Neural progenitor cell (in vitro differentiated cells): Measurements from ENCODE around the gene GOLT1B. TPM values are rescaled to one million over a fixed set of nuclear protein-coding genes. Genes with fewer than 3 reads are reported as not detected.

Source experiments
- DNase-seq: peaks from one replicate; pipeline ENCODE4 v3.0.0-alpha.2; 2016; ENCODE audit warnings: low spot score
- H2AFZ ChIP-seq: fragments of 200-600 bp; sonication (generic); replicated peaks from 2 replicates; pipeline ENCODE4 v1.6.1; 2016; ENCODE audit warnings: antibody characterized with exemption
- H3F3A ChIP-seq: fragments of 200-600 bp; sonication (generic); 2 replicates; pipeline ENCODE4 v1.6.1; 2016; ENCODE audit warnings: antibody characterized with exemption, low read depth
- H3K27ac ChIP-seq: fragments of 200-600 bp; sonication (generic); 2 replicates; pipeline ENCODE4 v1.5.1; 2016; ENCODE audit warnings: mild to moderate bottlenecking
- H3K27me3 ChIP-seq: fragments of 200-600 bp; sonication (generic); 2 replicates; pipeline ENCODE4 v1.6.1; 2016; ENCODE audit warnings: mild to moderate bottlenecking, moderate library complexity
- H3K36me3 ChIP-seq: fragments of 200-600 bp; sonication (generic); 2 replicates; pipeline ENCODE4 v1.5.1; 2016
- H3K4me1 ChIP-seq: fragments of 200-600 bp; sonication (generic); 2 replicates; pipeline ENCODE4 v1.6.1; 2016; ENCODE audit warnings: mixed run types
- H3K4me2 ChIP-seq: fragments of 200-600 bp; sonication (generic); 2 replicates; pipeline ENCODE4 v1.6.1; 2016
- H3K4me3 ChIP-seq: fragments of 200-600 bp; sonication (generic); 2 replicates; pipeline ENCODE4 v1.5.1; 2016
- H3K79me2 ChIP-seq: fragments of 200-600 bp; sonication (generic); 2 replicates; pipeline ENCODE4 v1.6.1; 2016; ENCODE audit warnings: low read depth
- H3K9ac ChIP-seq: fragments of 200-600 bp; sonication (generic); 2 replicates; pipeline ENCODE4 v1.6.1; 2016
- H3K9me3 ChIP-seq: fragments of 200-600 bp; sonication (generic); 2 replicates; pipeline ENCODE4 v1.5.1; 2016; ENCODE audit warnings: low read depth
- H4K20me1 ChIP-seq: fragments of 200-600 bp; sonication (generic); 2 replicates; pipeline ENCODE4 v1.6.1; 2016; ENCODE audit warnings: low read depth
- H3K27ac Mint-ChIP-seq: 3 replicates; pipeline ENCODE4 v1.8.0; 2021; ENCODE audit warnings: mixed read lengths
- H3K27me3 Mint-ChIP-seq: 2 replicates; pipeline ENCODE4 v1.8.0; 2022; ENCODE audit warnings: low read depth, mild to moderate bottlenecking, inconsistent platforms, moderate library complexity, mixed read lengths; ENCODE audit not compliant: insufficient read depth
- H3K36me3 Mint-ChIP-seq: 3 replicates; pipeline ENCODE4 v1.8.0; 2021; ENCODE audit warnings: mixed read lengths
- H3K4me1 Mint-ChIP-seq: 3 replicates; pipeline ENCODE4 v1.8.0; 2021; ENCODE audit warnings: mixed read lengths
- H3K4me3 Mint-ChIP-seq: 3 replicates; pipeline ENCODE4 v1.8.0; 2021; ENCODE audit warnings: mild to moderate bottlenecking, moderate library complexity, mixed read lengths
- H3K9me3 Mint-ChIP-seq: 3 replicates; pipeline ENCODE4 v1.8.0; 2020; ENCODE audit warnings: mixed read lengths
- CTCF ChIP-seq: fragments of 200-600 bp; sonication (generic); IDR thresholded peaks from 2 replicates; pipeline ENCODE4 v1.5.1; 2017; ENCODE audit warnings: antibody characterized with exemption, mild to moderate bottlenecking
- EZH2 ChIP-seq: fragments of 200-600 bp; sonication (generic); IDR thresholded peaks from 2 replicates; pipeline ENCODE4 v1.6.1; 2017; ENCODE audit warnings: antibody characterized with exemption, mild to moderate bottlenecking, moderate library complexity
- EZH2phosphoT487 ChIP-seq: fragments of 200-600 bp; sonication (generic); IDR thresholded peaks from 2 replicates; pipeline ENCODE4 v1.6.1; 2017; ENCODE audit warnings: antibody characterized with exemption
- total RNA-seq: library from RNA; depleted of rRNA; stranded (reverse); fragments of >200 nt; gene quantifications from 2 replicates; pipeline ENCODE4 v1.2.3, GENCODE V29; 2015; ENCODE audit warnings: low replicate concordance

The GOLT1B gene
- total RNA-seq, 1 donor from 2014 or later: 85.4 TPM

DNA sequence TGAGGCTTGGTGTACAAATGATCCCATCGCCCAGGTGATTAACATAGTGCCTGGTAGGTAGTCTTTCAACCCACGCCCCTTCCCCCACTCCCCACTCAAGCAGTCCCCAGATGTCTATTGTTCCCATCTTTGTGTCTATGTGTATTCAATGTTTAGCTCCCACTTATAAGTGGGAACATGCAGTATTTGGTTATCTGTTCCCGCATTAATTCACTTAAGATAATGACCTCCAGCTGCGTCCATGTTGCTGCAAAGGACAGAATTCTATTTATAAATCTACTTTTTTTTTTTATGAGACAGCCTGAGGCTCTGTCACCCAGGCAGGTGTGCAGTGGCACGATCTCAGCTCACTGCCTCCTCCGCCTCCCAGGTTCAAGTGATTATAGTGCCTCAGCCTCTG lies 40.2 kb downstream of the GOLT1B start:
- no peak for DNase-seq

GRCh38 chr12:21542403-21542802 lies 40.8 kb downstream of the GOLT1B start:
- TF ChIP-seq CTCF (no peak), EZH2phosphoT487 (no peak), EZH2 (no peak)
- Histone ChIP-seq H3K4me1 (no peaks in the 10 kb centered on the region), H3K27ac (no peak overlapping the region), H3K27me3 (no peaks in the 10 kb centered on the region), H3F3A (no peaks in the 10 kb centered on the region), H4K20me1 (no peaks in the 10 kb centered on the region), H2AFZ (no peak overlapping the region), H3K79me2 (no peaks in the 10 kb centered on the region), H3K9ac (no peak overlapping the region), H3K9me3 (no peaks in the 10 kb centered on the region), H3K4me3 (no peak overlapping the region), H3K36me3 (no peaks in the 10 kb centered on the region), H3K4me2 (no peak overlapping the region)
- no peaks in the 10 kb centered on the region for H3K4me1 Mint-ChIP-seq
- H3K27ac Mint-ChIP-seq: no peak overlapping the region
- H3K4me3 Mint-ChIP-seq: no peak overlapping the region
- H3K36me3 Mint-ChIP-seq: no peaks in the 10 kb centered on the region
- DNase-seq: no peak
- H3K27me3 Mint-ChIP-seq: peaks cover 2% of the 10 kb centered on the region
- H3K9me3 Mint-ChIP-seq: no peaks in the 10 kb centered on the region

More for the DNA sequence above, 40.2 kb downstream of the GOLT1B start:
- Histone ChIP-seq H3K4me2 (no peak overlapping the region), H3K4me3 (no peak overlapping the region), H3K36me3 (no peaks in the 10 kb centered on the region), H2AFZ (no peak overlapping the region), H3K79me2 (no peaks in the 10 kb centered on the region), H3F3A (no peaks in the 10 kb centered on the region), H3K9ac (no peak overlapping the region), H3K9me3 (no peaks in the 10 kb centered on the region), H3K27me3 (no peaks in the 10 kb centered on the region), H4K20me1 (no peaks in the 10 kb centered on the region), H3K27ac (no peak overlapping the region), H3K4me1 (no peaks in the 10 kb centered on the region)
- Mint-ChIP-seq H3K4me3 (no peak overlapping the region), H3K4me1 (no peaks in the 10 kb centered on the region), H3K36me3 (no peaks in the 10 kb centered on the region), H3K27me3 (peaks cover 2% of the 10 kb centered on the region), H3K27ac (no peak overlapping the region), H3K9me3 (no peaks in the 10 kb centered on the region)
- TF ChIP-seq EZH2phosphoT487 (no peak), CTCF (no peak), EZH2 (no peak)

GRCh38 chr12:21543151-21543550 lies 41.6 kb downstream of the GOLT1B start:
- H3K9ac ChIP-seq: no peak overlapping the region
- no peak overlapping the region for H3K4me3 ChIP-seq
- no peak overlapping the region for H3K27ac ChIP-seq
- Mint-ChIP-seq H3K27me3 (peaks cover 2% of the 10 kb centered on the region), H3K27ac (peak overlapping the region; percentile 72), H3K4me1 (no peaks in the 10 kb centered on the region), H3K4me3 (no peak overlapping the region), H3K36me3 (no peaks in the 10 kb centered on the region), H3K9me3 (no peaks in the 10 kb centered on the region)
- H3K4me2 ChIP-seq: no peak overlapping the region
- H4K20me1 ChIP-seq: no peaks in the 10 kb centered on the region
- DNase-seq: no peak
- no peaks in the 10 kb centered on the region for H3K36me3 ChIP-seq
- H3K27me3 ChIP-seq: no peaks in the 10 kb centered on the region
- H3K9me3 ChIP-seq: no peaks in the 10 kb centered on the region
- TF ChIP-seq EZH2phosphoT487: no peak
- no peak for TF ChIP-seq CTCF
- no peak for TF ChIP-seq EZH2
- no peaks in the 10 kb centered on the region for H3F3A ChIP-seq
- no peak overlapping the region for H2AFZ ChIP-seq
- H3K4me1 ChIP-seq: no peaks in the 10 kb centered on the region
- no peaks in the 10 kb centered on the region for H3K79me2 ChIP-seq
